OCI-LY1 (cell line): ENCODE measurements around the gene ATP6V1A.

Source experiments
- H2AFZ ChIP-seq: fragments of 200-600 bp; sonication (generic), shearing (Covaris generic); 2 replicates; pipeline ENCODE4 v1.6.0; 2014; ENCODE audit warnings: antibody characterized with exemption, mild to moderate bottlenecking, low read length
- H3F3A ChIP-seq: fragments of 200-600 bp; sonication (generic), shearing (Covaris generic); 2 replicates; pipeline ENCODE4 v1.6.0; 2014; ENCODE audit warnings: mild to moderate bottlenecking, antibody characterized with exemption, low read length, moderate library complexity; ENCODE audit not compliant: insufficient read depth
- H3K27ac ChIP-seq: fragments of 200-600 bp; sonication (generic); 2 replicates; pipeline ENCODE4 v1.5.1; 2014; ENCODE audit warnings: low read length, mixed run types, mild to moderate bottlenecking, low read depth; ENCODE audit not compliant: poor library complexity, severe bottlenecking
- H3K27me3 ChIP-seq: fragments of 200-600 bp; sonication (generic); 2 replicates; pipeline ENCODE4 v1.6.0; 2014; ENCODE audit warnings: antibody characterized with exemption, mild to moderate bottlenecking, low read length, moderate library complexity; ENCODE audit not compliant: insufficient read depth
- H3K36me3 ChIP-seq: fragments of 200-600 bp; sonication (generic); 2 replicates; pipeline ENCODE4 v1.6.1; 2014; ENCODE audit warnings: mild to moderate bottlenecking, antibody characterized with exemption, low read length, moderate library complexity, mixed read lengths; ENCODE audit not compliant: insufficient read depth
- H3K4me1 ChIP-seq: fragments of 200-600 bp; sonication (generic); 2 replicates; pipeline ENCODE4 v1.5.1; 2014; ENCODE audit warnings: mild to moderate bottlenecking, low read length, moderate library complexity; ENCODE audit not compliant: insufficient read depth, severe bottlenecking
- H3K4me2 ChIP-seq: fragments of 200-600 bp; sonication (generic), shearing (Covaris generic); 2 replicates; pipeline ENCODE4 v1.6.1; 2014; ENCODE audit warnings: low read length
- H3K4me3 ChIP-seq: fragments of 200-600 bp; sonication (generic); 2 replicates; pipeline ENCODE4 v1.5.1; 2014; ENCODE audit warnings: low read length, low read depth, mild to moderate bottlenecking, mixed read lengths; ENCODE audit not compliant: poor library complexity, severe bottlenecking
- H3K79me2 ChIP-seq: fragments of 200-600 bp; shearing (Covaris generic); 2 replicates; pipeline ENCODE4 v1.6.1; 2016; ENCODE audit warnings: mixed run types, low read length, mixed read lengths; ENCODE audit not compliant: insufficient read depth
- H3K9ac ChIP-seq: fragments of 200-600 bp; sonication (generic), shearing (Covaris generic); 2 replicates; pipeline ENCODE4 v1.6.1; 2014; ENCODE audit warnings: mild to moderate bottlenecking, low read length, mixed read lengths
- H3K9me2 ChIP-seq: fragments of 200-600 bp; sonication (generic), shearing (Covaris generic); 2 replicates; pipeline ENCODE4 v1.6.1; 2014; ENCODE audit warnings: low read depth, mild to moderate bottlenecking, low read length, mixed read lengths
- H3K9me3 ChIP-seq: fragments of 200-600 bp; shearing (Covaris generic); 2 replicates; pipeline ENCODE4 v1.6.1; 2014; ENCODE audit warnings: low read length, mixed read lengths
- H4K20me1 ChIP-seq: fragments of 200-600 bp; sonication (generic), shearing (Covaris generic); 2 replicates; pipeline ENCODE4 v1.6.0; 2016; ENCODE audit warnings: mild to moderate bottlenecking, low read length; ENCODE audit not compliant: insufficient read depth
- CTCF ChIP-seq: fragments of 200-600 bp; sonication (generic), shearing (Covaris generic); IDR thresholded peaks from 2 replicates; pipeline ENCODE4 v1.5.1; 2017; ENCODE audit warnings: mild to moderate bottlenecking, antibody characterized with exemption, low read length, moderate library complexity, mixed read lengths
- EZH2 ChIP-seq: fragments of 200-600 bp; sonication (generic), shearing (Covaris generic); IDR thresholded peaks from 2 replicates; pipeline ENCODE4 v1.8.0; 2017; ENCODE audit warnings: borderline replicate concordance, mixed run types, mild to moderate bottlenecking, antibody characterized with exemption, low read length, moderate library complexity, mixed read lengths

Gene ATP6V1A

DNA sequence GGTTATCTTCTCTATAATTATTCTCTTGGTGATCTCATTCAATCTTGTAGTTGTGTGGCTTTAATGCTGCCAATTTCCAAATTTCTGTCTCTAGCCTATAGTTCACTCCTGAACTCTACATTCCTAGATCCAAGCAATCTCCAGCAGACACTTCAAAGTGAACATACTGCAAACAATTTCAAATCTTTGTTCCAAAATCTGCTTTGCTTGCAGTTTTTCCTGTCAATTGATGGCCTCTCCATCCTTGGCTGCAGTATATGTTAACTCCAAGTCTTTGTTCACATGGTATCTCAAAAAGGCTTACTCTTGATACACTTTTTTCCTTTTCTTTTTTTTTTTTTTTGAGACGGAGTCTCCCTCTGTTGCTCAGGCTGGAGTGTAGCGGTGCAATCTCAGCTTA is 18.2 kb upstream of the ATP6V1A start:
- Histone ChIP-seq H3K36me3 (peaks cover 78% of the 10 kb centered on the region), H3K79me2 (peaks cover 91% of the 10 kb centered on the region), H3F3A (no peaks in the 10 kb centered on the region), H3K27me3 (no peaks in the 10 kb centered on the region), H3K9me2 (no peaks in the 10 kb centered on the region), H3K4me3 (no peak overlapping the region), H2AFZ (no peak overlapping the region), H3K27ac (no peak overlapping the region), H3K9me3 (no peaks in the 10 kb centered on the region), H3K4me2 (no peak overlapping the region), H4K20me1 (no peaks in the 10 kb centered on the region), H3K4me1 (no peaks in the 10 kb centered on the region), H3K9ac (no peak overlapping the region)
- no peak for TF ChIP-seq CTCF
- no peak for TF ChIP-seq EZH2

DNA sequence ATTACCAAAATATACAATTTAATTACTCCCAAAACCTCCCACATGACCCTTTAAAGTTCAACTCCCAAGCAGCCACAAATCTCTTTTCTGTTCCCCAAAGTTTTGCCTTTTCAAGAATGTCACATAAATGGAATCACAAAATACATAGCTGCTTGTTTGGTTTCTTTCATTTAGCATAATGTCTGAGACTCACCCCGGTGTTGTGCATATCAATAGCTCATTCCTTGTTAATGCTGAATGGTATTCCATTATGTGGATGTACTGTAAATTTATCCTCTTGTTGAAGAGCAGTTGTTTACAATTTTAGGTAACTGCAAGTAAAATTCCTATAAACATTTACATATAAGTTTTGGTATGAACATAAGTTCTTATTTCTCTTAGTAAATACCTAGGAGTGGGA is 16.3 kb upstream of the ATP6V1A start:
- Histone ChIP-seq H4K20me1 (no peaks in the 10 kb centered on the region), H3K36me3 (peaks cover 80% of the 10 kb centered on the region), H3K9ac (no peak overlapping the region)

DNA sequence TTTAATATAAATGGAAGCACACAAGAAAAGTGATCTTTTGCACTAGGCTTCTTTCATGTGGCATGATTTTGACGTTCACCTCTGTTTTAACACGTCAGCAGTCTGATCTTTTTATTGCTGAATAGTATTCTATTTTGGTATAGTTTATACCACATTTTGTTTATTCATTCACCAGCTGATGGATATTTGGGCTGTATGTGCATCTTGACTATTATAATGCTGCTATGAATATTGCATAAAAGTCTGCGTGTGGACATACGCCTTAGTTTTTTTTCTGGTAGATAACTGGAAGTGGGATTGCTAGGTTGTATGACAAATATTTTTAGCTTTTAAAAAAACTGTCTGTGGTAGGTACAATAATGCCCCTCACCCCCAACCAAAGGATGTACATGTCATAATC is 15.1 kb upstream of the ATP6V1A start:
- Histone ChIP-seq H2AFZ (no peak overlapping the region), H3K79me2 (peaks cover 99% of the 10 kb centered on the region), H3K27ac (no peak overlapping the region), H3K4me1 (peaks cover 7% of the 10 kb centered on the region), H3K9me3 (no peaks in the 10 kb centered on the region), H4K20me1 (0 out of 2 replicates have a peak, but pooled peaks cover 3% of the 10 kb centered on the region), H3K4me3 (no peak overlapping the region), H3K27me3 (no peaks in the 10 kb centered on the region), H3K36me3 (peaks cover 84% of the 10 kb centered on the region), H3K9me2 (no peaks in the 10 kb centered on the region), H3K4me2 (no peak overlapping the region), H3K9ac (no peak overlapping the region), H3F3A (no peaks in the 10 kb centered on the region)
- TF ChIP-seq EZH2 (no peak), CTCF (no peak)

More for the DNA sequence above, 16.3 kb upstream of the ATP6V1A start:
- TF ChIP-seq EZH2 (no peak), CTCF (no peak)
- H2AFZ ChIP-seq, result no peak overlapping the region
- no peaks in the 10 kb centered on the region for H3F3A ChIP-seq
- H3K27ac ChIP-seq, result no peak overlapping the region
- no peaks in the 10 kb centered on the region for H3K9me2 ChIP-seq
- no peak overlapping the region for H3K4me3 ChIP-seq
- no peaks in the 10 kb centered on the region for H3K27me3 ChIP-seq
- no peaks in the 10 kb centered on the region for H3K4me1 ChIP-seq
- H3K9me3 ChIP-seq, result no peaks in the 10 kb centered on the region
- H3K79me2 ChIP-seq, result peaks cover 97% of the 10 kb centered on the region
- H3K4me2 ChIP-seq, result no peak overlapping the region
